Activated CD8-positive, alpha-beta memory T cell treated with anti-CD3 and anti-CD28 coated beads, Interleukin-2, amount 50 U/mL, for 48 hours (primary cell): ENCODE results near the gene REEP3.

Experiments
- DNase-seq: peaks from one replicate; pipeline ENCODE4 v3.0.0-alpha.2; 2020

REEP3 gene

DNA sequence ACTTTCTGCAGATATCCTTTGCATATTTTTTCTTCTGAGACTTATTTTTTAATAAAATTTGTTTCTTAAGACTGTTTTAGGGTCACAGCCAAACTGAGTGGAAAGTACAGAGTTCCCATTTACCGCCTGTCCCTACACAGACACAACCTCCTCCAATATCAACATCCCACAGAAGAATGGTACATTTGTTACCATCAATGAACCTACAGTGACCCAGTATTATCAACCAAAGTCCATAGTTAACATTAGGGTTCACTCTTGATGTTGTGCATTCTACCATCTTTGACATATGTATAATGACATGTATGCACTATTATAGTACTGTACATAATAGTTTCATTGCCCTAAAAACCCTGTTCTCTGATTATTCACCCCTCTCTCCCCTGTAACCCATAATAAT lies 14.6 kb upstream of the REEP3 start:
- no peak for DNase-seq

DNA sequence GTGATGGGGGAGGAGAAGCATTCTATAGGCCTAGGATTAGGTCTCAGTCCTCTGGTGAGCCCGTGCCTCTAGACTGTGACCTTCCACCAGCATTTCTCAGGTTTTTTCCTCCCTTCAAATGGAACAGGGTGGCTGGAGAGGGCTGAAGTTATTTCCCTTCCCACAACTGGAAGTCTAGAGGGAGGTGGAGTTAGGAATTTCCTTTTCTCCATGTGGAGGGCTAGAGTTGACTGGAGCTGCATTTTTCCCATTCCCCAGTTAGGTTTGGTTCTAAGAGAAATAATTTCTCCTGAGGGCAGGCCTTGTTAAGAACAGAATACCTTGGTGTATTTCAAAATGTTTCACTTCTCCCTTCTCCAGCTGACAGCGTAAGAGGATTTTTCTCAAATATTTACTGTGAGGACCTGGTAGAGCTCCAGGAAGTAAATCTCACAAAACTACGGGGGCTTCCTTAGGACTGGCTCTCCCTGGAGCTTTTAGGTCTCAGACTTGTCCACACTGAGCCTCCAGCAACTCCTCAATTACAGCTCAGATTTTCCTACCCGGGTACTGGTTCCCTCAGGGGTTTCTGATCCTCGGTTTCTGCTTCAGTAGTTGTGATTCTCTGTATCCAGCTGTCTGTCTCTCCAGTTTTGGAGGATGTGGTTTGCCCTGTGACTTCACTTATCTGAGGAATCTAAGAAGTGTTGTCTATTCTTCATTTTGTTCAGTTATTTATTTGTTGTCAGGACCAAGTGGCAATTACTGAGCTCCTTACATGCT lies 6.0 kb upstream of the REEP3 start:
- DNase-seq, result no peak

DNA sequence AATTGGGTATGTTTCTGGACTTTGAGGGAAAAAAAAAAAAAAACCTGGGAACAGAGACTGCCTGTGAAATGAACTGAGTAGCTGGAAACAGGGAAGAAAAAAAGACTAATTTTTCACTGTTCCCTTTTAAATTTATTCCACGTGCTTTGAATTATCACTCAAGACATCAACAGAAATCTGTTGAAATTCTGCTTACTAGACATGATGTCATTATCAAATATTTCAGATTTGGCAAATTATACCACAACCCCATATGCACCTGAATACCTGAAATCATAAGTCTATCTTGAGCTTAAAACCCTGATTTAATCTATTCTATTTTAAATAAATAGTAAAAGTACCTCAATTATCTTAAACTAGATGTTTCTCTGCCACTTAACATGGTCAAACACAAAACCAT lies 5.0 kb upstream of the REEP3 start:
- no peak for DNase-seq

DNA sequence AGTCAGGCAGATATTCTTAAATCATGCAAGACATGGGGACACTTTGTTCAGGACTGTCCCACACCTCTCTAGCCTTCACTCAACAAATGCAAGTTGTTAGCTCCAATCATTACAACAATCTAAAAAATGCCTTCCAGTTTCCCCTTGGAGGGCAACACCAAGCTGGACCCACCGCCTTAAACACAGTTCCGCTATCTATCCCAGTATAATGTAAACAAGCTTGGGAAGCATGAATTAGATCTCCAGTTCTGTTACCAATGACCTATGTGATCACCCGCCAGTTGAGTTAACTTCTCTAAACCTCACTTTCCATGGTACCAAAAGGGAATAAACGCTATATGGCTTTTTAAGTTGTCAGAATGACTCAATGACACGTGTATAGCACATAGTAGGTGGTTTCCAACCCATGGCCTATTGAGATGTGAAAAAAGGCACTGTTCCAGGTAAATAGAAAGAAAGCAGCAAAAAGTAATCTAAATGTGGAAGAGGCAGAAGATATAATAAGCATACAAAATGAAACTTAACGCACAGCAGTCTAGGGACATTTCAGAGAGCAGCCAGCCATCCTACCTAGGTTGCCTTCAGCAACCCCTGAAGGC lies 2.4 kb upstream of the REEP3 start:
- DNase-seq, result no peak

DNA sequence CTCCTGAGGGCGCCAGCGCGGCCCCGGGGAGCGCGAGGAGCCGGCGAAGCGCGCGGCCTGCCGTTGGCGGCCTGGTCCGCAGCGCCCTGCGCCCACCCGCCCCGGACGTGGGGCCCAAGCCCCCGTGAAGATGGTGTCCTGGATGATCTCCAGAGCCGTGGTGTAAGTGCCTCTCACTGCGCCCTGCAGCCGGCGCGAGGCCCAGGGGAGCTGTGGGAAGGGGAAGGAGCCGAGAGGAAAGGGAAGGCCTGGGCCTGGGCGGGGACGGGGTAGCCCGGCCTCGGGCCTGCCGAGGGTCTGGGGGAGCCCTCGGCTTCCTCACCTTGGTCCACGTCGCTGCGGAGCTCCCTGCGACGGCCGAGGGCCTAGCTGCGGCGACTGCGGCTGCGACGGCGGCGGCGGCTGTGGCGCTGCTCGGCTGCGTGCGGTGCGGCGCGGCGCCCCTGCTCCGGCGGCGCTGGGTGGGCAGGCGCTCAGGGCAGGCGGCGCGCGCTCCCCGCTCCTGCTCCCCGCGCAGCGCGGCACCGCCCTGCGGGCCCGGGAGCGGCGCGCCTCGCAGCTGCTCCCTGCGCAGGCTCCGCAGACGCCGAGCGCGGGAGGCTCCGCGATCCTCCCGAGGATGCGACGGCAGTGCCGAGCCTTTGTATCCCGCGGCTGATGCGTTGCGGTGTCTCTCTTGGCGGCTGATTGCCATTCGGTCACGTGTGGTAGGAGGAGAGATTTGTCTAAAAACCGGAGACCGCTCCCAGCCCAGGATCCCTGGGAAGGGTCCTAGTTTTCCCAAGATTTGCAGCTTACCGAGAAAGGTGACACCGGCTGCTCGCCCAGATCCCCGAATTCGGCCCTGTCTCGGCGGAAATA lies 445 bp downstream of the REEP3 start:
- peak; percentile 84 for DNase-seq

DNA sequence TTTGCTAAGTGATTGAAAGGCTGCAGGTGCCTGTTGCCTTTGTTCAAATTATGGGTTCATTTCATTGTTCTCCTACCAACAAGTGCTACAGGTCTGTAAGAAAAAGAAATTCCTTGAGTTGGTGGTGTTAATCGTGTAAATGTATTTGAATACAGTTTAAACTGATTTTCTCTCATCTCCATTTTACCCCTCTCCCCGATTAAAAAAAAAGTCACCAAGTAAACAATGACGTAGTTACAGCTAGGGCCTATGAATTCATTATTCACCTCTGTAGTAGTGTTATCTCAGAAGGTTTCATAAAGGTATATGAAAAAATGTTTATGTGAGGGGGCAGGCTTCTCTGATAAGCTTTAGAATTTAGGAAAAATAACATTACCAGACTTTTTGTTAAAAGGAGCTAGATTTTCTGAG lies 1.1 kb downstream of the REEP3 start:
- no peak for DNase-seq

DNA sequence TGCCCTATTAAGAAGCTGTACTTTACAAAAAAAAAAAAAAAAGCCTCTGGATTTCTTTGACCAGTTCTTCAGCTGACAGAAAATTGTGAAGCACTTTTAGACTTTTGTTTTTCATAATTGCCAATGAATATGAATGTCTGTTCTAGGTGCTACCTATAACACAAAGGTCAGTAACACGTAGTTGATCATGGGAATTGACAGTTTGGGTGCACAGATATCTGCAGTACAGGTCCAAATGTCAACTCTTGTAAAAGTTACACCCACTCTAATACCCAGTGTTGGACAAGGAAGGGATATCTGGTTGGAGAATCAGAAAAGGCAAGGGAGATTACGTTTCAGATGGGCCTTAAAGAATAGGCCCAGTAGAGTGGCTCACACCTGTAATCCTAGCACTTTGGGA lies 1.8 kb downstream of the REEP3 start:
- no peak for DNase-seq

DNA sequence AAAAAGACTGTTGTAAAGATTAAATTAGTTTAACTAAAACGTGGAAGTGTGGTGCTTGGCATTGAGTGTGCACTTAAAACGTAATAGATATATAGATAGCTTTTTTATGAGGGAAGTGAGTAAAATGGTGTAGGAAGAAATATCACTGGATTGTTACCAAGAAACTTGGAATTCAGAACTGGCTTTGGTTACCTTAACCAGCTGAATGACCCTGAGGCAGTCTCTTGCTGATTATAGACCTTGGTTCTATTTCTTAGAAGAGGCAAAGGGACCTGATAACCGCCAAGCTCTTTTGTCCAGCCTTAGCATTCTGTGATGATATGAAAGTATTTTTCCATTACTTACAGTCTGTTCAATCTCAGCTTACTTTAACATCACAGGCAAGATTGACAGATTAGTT lies 3.8 kb downstream of the REEP3 start:
- DNase-seq, result no peak

DNA sequence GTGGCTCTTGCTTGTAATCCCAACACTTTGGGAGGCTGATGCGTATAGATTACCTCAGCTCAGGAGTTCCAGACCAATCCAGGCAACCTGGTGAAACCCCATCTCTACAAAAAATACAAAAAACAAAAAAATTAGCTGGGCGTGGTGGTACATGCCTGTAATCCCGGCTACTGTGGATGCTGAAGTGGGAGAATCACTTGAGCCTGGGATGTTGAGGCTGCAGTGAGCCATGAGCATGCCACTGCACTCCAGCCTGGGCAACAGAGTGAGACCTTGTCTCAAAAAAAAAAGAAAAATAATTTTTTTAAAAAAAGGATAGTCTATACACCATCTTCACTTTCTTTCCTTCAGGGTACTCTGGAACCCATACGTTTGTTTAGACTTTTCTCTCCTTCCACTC lies 6.2 kb downstream of the REEP3 start:
- no peak for DNase-seq

DNA sequence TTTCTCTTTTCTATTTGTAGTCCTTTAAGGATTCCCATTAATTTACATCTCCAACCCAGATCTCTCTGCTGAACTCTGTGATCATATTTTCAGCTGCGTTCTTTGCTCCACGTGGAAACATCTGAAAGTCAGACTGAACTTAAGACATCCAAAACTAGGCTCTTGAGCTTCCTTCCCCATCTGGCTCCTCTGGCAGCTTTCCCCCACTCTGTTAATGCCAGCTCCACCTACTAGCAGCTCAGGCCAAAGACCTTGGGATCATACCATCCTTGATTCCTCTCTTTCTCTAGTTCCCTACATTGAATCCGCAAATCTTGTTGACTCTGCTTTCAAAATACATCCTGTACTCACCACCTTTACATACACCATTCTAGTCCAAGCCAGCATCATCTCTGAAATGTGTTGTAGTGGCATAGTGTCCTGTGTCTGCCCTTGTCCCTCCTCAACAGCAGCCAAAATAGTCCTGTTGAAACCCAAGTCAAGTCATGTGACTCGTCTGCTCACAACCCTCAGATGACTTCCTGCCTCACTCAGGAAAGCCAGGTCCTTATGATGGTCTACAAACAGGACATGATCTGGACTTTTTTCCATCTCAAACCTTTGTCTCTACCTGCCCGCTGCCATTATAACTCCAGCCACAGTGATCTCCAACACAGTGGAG lies 7.0 kb downstream of the REEP3 start:
- DNase-seq, result no peak

DNA sequence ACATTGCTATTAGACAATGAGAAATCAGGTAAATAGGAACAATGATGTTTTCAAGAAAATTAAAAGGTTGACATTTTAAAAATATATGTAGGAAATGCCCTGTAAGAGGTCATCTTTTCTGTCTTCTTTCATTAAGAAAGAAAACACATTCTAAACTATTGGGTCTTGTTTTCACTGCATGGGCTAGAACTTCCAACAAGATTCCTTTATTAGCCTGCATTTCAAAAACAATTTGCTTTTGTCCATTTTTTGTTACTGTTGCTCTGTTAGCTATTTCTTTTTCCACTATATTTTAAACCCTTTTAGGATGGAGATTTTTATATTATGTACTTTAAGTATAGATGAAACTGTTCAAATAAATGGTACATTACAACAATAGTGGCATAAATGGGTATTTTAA lies 9.2 kb downstream of the REEP3 start:
- DNase-seq, result no peak

DNA sequence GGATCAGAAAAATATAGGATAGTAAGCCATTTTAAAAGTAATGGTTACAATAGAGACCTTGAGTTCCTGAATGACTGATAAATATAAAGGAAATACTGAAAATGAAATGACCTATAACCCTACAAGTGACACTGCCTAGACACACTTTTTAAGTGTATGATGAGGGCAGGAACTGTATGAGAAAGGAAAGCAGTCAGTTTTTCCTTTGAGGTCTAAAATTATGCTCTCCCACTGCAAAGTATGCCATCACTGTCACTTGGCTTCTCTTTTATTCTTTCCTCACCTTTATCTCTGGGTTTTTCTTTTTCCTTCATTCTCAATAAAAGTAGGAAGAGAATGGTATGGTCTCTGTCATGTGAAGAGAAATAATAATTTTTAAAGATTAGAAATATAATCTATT lies 13.5 kb downstream of the REEP3 start:
- DNase-seq, result no peak

DNA sequence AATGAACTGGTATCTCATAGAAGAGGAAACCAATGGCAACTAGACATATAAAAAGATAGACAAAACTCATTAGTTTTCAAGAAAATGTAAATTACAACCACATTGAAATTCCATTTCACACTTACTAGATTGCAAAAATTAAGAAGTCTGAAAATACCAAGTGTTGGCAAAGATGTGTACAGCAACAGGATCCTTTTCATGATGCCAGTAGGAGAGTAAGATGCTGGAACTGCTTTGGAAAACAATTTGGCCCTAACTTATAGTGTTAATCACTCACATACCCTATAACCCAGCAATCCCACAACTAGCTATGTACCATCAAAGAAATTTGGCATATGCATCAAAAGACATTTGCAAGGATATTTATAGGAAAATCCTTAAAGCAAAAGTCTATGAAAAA lies 15.5 kb downstream of the REEP3 start:
- no peak for DNase-seq

DNA sequence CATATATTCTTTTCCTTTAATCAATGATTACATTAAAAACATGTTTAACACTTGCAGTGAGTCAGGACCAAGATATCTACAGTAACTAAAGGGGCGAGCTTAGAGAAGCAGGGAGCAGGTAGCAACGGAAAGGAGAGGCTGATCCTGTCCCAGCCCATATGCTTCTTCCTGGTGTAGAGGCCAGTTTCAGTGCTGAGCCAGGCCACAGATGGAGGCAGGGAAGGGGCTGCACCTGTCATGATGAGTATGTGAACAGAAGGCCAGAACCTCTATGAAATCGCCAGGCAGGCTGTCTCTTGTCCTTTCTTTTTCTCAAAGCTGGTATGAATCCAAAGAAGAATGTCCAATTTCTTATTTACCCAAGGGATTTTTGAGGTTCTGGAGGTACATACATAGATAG lies 16.3 kb downstream of the REEP3 start:
- no peak for DNase-seq

DNA sequence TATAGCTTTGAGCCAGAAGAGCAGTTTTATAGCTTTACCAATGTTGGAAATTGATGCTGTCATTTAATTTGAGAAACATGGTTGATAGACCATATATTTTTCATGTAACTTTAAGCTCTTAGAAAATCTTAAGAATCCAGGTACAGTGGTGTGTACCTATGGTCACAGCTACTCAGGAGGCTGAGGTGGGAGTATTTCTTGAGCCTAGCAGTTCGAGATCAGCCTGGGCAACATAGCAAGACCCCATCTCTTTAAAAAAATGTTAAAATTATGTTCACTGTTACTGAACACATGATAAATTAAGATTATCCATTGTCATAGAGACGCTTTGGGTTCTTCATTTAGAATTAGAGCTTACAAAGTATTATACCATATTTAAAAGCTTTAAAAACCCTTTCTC lies 18.2 kb downstream of the REEP3 start:
- no peak for DNase-seq

DNA sequence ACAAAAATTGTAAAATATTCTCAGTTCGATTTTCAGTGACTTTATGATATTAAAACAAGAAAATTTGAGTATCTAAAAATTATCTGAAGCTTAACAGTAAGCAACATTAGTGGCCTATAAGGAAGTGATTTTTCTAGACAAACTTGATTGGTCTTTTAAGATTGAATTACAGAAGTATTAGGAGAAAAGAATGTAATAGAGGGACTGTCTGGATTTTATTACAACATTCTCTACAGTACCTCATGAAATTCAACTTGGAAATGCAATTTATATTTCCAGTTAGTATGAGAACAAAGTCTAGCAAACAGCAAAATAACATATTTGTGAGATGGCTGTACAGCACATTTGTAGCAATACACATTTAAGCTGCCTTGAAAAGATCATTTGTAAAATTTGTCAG lies 18.8 kb downstream of the REEP3 start:
- DNase-seq, result no peak

DNA sequence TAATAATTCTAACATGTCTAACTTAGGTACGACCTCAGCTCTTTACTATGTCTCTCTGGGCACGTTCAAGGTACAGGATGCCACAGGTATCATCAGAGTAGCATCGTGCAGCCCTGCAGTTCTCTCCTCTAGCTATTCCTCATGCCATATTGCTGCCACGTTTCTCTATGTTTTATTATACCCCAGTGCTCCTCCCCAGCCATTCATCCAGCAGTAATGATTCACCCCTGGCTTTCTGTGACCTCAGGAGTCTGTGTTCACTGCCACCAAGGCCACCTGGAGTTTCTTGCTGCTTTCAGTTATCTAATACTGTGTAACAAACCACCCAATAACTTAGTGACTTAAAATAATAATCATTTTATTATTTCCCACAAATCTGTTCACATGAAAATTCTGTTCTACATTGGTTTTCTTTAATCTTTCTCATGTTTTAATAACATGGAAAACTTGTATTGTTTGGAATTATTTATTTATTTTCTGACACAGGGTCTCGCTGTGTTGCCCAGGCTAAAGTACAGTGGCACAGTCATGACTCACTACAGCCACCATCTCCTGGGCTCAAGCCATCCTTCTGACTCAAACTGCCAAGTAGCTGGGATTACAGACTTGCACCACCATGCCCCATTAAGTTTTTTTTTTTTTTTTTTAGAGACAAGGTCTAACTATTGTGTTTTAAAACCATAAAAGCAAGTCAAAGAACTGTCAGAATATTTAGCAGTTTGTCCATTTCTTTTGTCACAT lies 21.8 kb downstream of the REEP3 start:
- DNase-seq, result no peak

DNA sequence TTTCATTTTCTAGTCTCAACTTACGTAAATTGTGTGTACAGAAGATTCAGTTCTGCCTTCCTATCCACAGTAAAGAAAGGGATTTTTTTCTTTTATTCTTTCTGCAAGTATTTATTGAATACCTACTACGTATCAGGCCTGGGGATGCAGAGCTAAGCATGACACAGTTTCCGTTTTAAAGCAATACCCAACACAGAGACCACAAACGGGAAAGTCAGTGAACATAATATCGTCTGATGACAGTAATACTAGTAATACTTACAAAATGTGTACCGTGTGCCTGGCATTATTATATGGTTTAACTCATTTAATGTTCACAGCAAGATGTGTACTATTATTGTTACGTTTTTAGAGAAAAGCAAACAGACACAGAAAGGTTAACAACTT lies 22.4 kb downstream of the REEP3 start:
- no peak for DNase-seq

DNA sequence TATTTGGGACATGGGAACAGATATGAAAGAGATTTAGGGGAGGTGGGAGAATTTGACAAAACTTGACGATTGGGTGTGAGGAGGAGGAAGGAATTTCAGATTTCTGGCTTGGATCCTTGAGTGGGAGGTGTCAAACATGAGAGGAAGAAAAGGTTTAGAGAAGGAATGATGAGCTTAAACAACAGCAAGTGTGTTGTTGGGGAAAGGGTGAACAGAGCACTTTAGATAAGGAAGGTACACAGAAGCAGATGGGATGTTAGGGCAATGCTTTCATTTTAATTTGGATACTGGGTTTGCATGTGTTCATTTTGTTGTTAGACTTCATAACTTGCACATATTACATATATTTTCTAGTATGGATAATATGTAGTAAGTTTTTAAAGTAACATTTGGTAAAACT lies 23.2 kb downstream of the REEP3 start:
- DNase-seq, result no peak

DNA sequence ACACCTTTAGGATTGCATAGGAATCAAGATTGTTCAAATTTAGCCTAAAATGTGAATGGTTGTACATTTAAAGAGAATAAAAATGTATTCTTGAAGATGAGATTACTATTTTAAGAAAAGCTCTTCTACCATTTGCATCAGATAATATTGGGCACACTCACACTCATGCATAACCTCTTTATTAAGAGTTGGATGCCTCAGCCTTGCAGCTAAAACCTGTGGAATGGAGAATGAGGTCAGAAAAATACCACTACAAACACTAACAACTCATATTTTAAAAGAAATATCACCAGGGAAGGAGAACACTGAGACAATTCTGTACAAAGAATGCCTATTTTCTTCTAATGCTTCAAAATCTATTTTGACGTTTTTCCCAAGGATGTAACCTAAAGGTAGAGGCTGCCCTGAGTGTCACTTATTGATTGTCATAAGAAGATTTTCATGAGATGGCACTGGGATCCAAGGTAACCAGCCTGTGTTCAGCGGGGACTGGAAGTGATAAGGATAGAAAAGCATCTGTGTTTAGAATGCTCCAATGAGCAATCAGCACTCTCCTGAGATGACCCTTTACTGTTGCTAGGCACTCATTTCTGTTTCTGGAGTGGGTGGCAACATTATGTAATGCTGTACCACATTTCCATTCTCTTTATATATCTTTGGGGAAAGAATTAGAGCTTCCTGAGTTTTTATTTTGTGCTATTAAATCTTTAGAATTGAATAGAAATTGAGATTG lies 26.6 kb downstream of the REEP3 start:
- no peak for DNase-seq

DNA sequence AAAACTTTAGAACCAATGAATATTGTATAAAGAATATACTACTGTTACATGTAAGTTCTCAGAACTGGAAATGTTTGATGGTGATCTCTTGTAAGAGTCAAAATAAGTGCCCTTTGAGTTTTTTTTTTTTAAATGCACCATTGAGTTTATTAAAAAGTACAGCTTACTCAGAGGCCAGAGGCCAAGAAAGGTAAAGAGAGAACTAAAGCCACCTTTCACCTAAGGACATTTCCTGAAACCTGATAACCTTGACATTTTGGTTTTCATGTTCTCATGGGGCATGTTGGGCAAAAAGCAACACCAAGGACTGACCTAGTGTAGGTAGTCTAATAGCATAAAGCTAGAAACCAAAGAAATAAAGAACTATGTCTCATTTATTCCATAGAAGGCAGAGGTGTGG lies 27.7 kb downstream of the REEP3 start:
- DNase-seq, result no peak

DNA sequence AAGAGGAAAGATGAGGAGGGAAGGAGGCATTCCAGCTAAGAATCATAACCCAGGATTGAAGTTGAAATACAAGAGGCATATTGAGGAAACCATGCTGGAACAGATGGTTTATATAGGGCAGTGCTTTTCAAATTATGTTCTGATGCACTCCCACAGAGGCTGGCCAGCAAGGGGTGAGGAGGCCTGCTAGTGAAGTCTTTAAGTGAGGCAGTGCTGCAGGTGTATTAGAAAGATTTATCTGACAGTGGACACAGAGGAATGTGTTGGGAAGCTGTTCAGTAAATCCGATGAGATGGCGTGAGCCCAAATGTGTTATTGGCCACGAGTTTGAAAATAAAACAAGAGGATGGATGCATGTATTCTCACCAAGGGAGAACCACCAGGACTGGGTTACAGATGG lies 28.6 kb downstream of the REEP3 start:
- no peak for DNase-seq
